H1 (cell line): ENCODE data around the gene PRMT1. TPM values are rescaled to one million over a fixed set of nuclear protein-coding genes. Genes with fewer than 3 reads are reported as not detected.

Experiments
- ASH2L ChIP-seq: fragments of 200-600, 300-600 bp; sonication (generic); IDR thresholded peaks from one replicate; pipeline ENCODE4 v1.7.1; 2017; ENCODE audit warnings: low read length
- CBX5 ChIP-seq: fragments of 300-800, 300-1000 bp; sonication (generic); IDR thresholded peaks from 2 replicates; pipeline ENCODE4 v1.7.1; 2016; ENCODE audit warnings: antibody characterized with exemption, low read length, low read depth
- CHD1 ChIP-seq: IDR thresholded peaks from 2 replicates; pipeline ENCODE4 v1.6.1; 2012; ENCODE audit warnings: low read depth, low read length, improper control_type of control experiment
- CTCF ChIP-seq, 3 experiments: IDR thresholded peaks; 1 replicate in 2 of 3; 2 replicates in 1 of 3; pipeline versions ENCODE4 v1.5.1 to v1.6.1; 2011; ENCODE audit warnings: low read length in 3 of 3, mild to moderate bottlenecking in 3 of 3, inconsistent platforms in 2 of 3, low read depth in 1 of 3, moderate library complexity in 1 of 3; ENCODE audit not compliant: insufficient read depth in 1 of 3; ENCODE audit errors: control extremely low read depth in 1 of 3
- EZH2 ChIP-seq: fragments of 200-600 bp; sonication (generic); IDR thresholded peaks from 2 replicates; pipeline ENCODE4 v1.7.1; 2012; ENCODE audit warnings: low read depth, mild to moderate bottlenecking, moderate library complexity, low read length, inconsistent platforms; ENCODE audit not compliant: severe bottlenecking
- HDAC2 ChIP-seq, 2 experiments: fragments of 300-600 bp in 1 of 2; sonication (generic) in 1 of 2; IDR thresholded peaks; 2 replicates each; pipeline ENCODE4 v1.6.1; 2011 to 2012; ENCODE audit warnings: low read depth in 2 of 2, low read length in 2 of 2, mild to moderate bottlenecking in 2 of 2, moderate library complexity in 2 of 2, borderline replicate concordance in 1 of 2, inconsistent platforms in 1 of 2
- HDAC6 ChIP-seq: IDR thresholded peaks from one replicate; pipeline ENCODE4 v1.7.1; 2012; ENCODE audit warnings: low read depth, mild to moderate bottlenecking, inconsistent platforms, low read length, moderate library complexity
- JUND ChIP-seq: IDR thresholded peaks from 2 replicates; pipeline ENCODE4 v1.6.1; 2011; ENCODE audit warnings: mild to moderate bottlenecking, improper control_type of control experiment, low read length
- KDM4A ChIP-seq: IDR thresholded peaks from one replicate; pipeline ENCODE4 v1.7.1; 2012; ENCODE audit warnings: low read depth, mild to moderate bottlenecking, moderate library complexity, low read length, inconsistent platforms; ENCODE audit not compliant: severe bottlenecking
- NANOG ChIP-seq: IDR thresholded peaks from 2 replicates; pipeline ENCODE4 v1.6.1; 2011; ENCODE audit warnings: low read length, low read depth, mild to moderate bottlenecking, inconsistent platforms; ENCODE audit not compliant: insufficient read depth, poor library complexity, severe bottlenecking
- NRF1 ChIP-seq: IDR thresholded peaks from 2 replicates; pipeline ENCODE4 v1.6.1; 2011; ENCODE audit warnings: mild to moderate bottlenecking, low read depth, low read length, improper control_type of control experiment
- POLR2A ChIP-seq, 2 experiments: IDR thresholded peaks; 1 replicate in 1 of 2; 2 replicates in 1 of 2; pipeline ENCODE4 v1.6.1; 2011; ENCODE audit warnings: low read depth in 2 of 2, low read length in 2 of 2, mild to moderate bottlenecking in 2 of 2; ENCODE audit errors: control extremely low read depth in 1 of 2
- RBBP5 ChIP-seq: IDR thresholded peaks from 2 replicates; pipeline ENCODE4 v1.7.1; 2012; ENCODE audit warnings: low read depth, mild to moderate bottlenecking, inconsistent platforms, low read length, moderate library complexity, borderline replicate concordance
- SIRT6 ChIP-seq: IDR thresholded peaks from one replicate; pipeline ENCODE4 v1.7.1; 2012; ENCODE audit warnings: low read length, inconsistent platforms
- SIX5 ChIP-seq: IDR thresholded peaks from 2 replicates; pipeline ENCODE4 v1.6.1; 2011; ENCODE audit warnings: mild to moderate bottlenecking, low read depth, low read length
- SP2 ChIP-seq: IDR thresholded peaks from 2 replicates; pipeline ENCODE4 v1.6.1; 2012; ENCODE audit warnings: mild to moderate bottlenecking, low read length, inconsistent platforms
- SP4 ChIP-seq: IDR thresholded peaks from 2 replicates; pipeline ENCODE4 v1.6.1; 2012; ENCODE audit warnings: low read length, inconsistent platforms
- TAF1 ChIP-seq: IDR thresholded peaks from 2 replicates; pipeline ENCODE4 v1.6.1; 2011; ENCODE audit warnings: mild to moderate bottlenecking, low read depth, low read length
- TAF7 ChIP-seq: optimal IDR thresholded peaks from 2 replicates; pipeline ENCODE3; 2011; ENCODE audit warnings: low read depth, mild to moderate bottlenecking, inconsistent platforms, low read length, moderate library complexity, borderline replicate concordance
- TCF12 ChIP-seq: IDR thresholded peaks from 2 replicates; pipeline ENCODE4 v1.6.1; 2011; ENCODE audit warnings: low read depth, mild to moderate bottlenecking, low read length
- TEAD4 ChIP-seq: IDR thresholded peaks from 2 replicates; pipeline ENCODE4 v1.6.1; 2012; ENCODE audit warnings: low read depth, low read length, inconsistent platforms, mixed read lengths
- ZNF274 ChIP-seq: IDR thresholded peaks from 2 replicates; pipeline ENCODE4 v1.7.0; 2012; ENCODE audit warnings: low read length, borderline replicate concordance; ENCODE audit errors: extremely low read depth
- polyA plus RNA-seq, 7 experiments: library from polyadenylated mRNA; depleted of rRNA in 3 of 7; stranded (reverse) in 5 of 7; unstranded in 2 of 7; fragments of >200 nt in 5 of 7; fragments of 200-250 nt in 2 of 7; gene quantifications; 1 replicate in 5 of 7; 2 replicates in 1 of 7; 4 replicates in 1 of 7; pipeline versions ENCODE4 v1.2.1 to v1.2.3, GENCODE V29; 2011 to 2013; ENCODE audit warnings: missing spikeins in 2 of 7, mixed read lengths in 2 of 7
- total RNA-seq: library from RNA; stranded (reverse); fragmentation: NEBNext Ultra II Directional; extraction: Animal tissue kit (Norgen Biotek cat#: 25700); gene quantifications from 2 replicates; pipeline ENCODE4 v1.2.1, GENCODE V29; 2021
- TF ChIP-seq, protein P1 (sequence below): IDR thresholded peaks from 2 replicates; pipeline ENCODE4 v1.6.1; 2011; ENCODE audit warnings: low read depth, mild to moderate bottlenecking, low read length; ENCODE audit not compliant: insufficient read depth

Gene PRMT1
- total and polyA plus RNA-seq, 2 of the 8 experiments (the other 6 are each of a cell fraction or from before 2014, with no cell fraction given), result 561 to 1,215 TPM

- TF ChIP-seq CHD1 (peak; percentile 96), RBBP5 (no peak), TAF1 (peak; percentile 98), NRF1 (no peak), EZH2 (no peak), CTCF (IDR thresholded peaks at IDR 0.05; ENCODE audit: control extremely low read depth in 1 of 3, insufficient read depth in 1 of 3, low read depth in 1 of 3, low read length in 3 of 3) (no peak), SIX5 (no peak; the same call in 1 of the 2 replicates), SP4 (no peak), ZNF274 (no peak), TAF7 (peak; percentile 89), KDM4A (no peak), TEAD4 (no peak), JUND (peak; percentile 94), TCF12 (no peak), NANOG (no peak), SP2 (no peak), CBX5 (no peak), HDAC6 (no peak), ASH2L (peak; percentile 76), SIRT6 (no peak), POLR2A (IDR thresholded peaks at IDR 0.05; ENCODE audit: control extremely low read depth in 1 of 2, low read depth in 2 of 2, low read length in 2 of 2) (peak; percentile 97 to 98; a peak in 2 of 3 replicates), HDAC2 (IDR thresholded peaks at IDR 0.05; ENCODE audit: borderline replicate concordance in 1 of 2, low read depth in 2 of 2, low read length in 2 of 2) (no peak)
- TF ChIP-seq, protein P1, sequence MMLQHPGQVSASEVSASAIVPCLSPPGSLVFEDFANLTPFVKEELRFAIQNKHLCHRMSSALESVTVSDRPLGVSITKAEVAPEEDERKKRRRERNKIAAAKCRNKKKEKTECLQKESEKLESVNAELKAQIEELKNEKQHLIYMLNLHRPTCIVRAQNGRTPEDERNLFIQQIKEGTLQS, result no peak
Observed at GRCh38 chr19:49676136-49676783, 811 bp upstream of the PRMT1 start (continued).
